OCI-LY1 (cell line): Measurements from ENCODE around the gene CACNG4.

ENCODE experiments used
- H2AFZ ChIP-seq: fragments of 200-600 bp; sonication (generic), shearing (Covaris generic); 2 replicates; pipeline ENCODE4 v1.6.0; 2014; ENCODE audit warnings: antibody characterized with exemption, mild to moderate bottlenecking, low read length
- H3F3A ChIP-seq: fragments of 200-600 bp; sonication (generic), shearing (Covaris generic); 2 replicates; pipeline ENCODE4 v1.6.0; 2014; ENCODE audit warnings: mild to moderate bottlenecking, antibody characterized with exemption, low read length, moderate library complexity; ENCODE audit not compliant: insufficient read depth
- H3K27ac ChIP-seq: fragments of 200-600 bp; sonication (generic); 2 replicates; pipeline ENCODE4 v1.5.1; 2014; ENCODE audit warnings: low read length, mixed run types, mild to moderate bottlenecking, low read depth; ENCODE audit not compliant: poor library complexity, severe bottlenecking
- H3K27me3 ChIP-seq: fragments of 200-600 bp; sonication (generic); 2 replicates; pipeline ENCODE4 v1.6.0; 2014; ENCODE audit warnings: antibody characterized with exemption, mild to moderate bottlenecking, low read length, moderate library complexity; ENCODE audit not compliant: insufficient read depth
- H3K36me3 ChIP-seq: fragments of 200-600 bp; sonication (generic); 2 replicates; pipeline ENCODE4 v1.6.1; 2014; ENCODE audit warnings: mild to moderate bottlenecking, antibody characterized with exemption, low read length, moderate library complexity, mixed read lengths; ENCODE audit not compliant: insufficient read depth
- H3K4me1 ChIP-seq: fragments of 200-600 bp; sonication (generic); 2 replicates; pipeline ENCODE4 v1.5.1; 2014; ENCODE audit warnings: mild to moderate bottlenecking, low read length, moderate library complexity; ENCODE audit not compliant: insufficient read depth, severe bottlenecking
- H3K4me2 ChIP-seq: fragments of 200-600 bp; sonication (generic), shearing (Covaris generic); 2 replicates; pipeline ENCODE4 v1.6.1; 2014; ENCODE audit warnings: low read length
- H3K4me3 ChIP-seq: fragments of 200-600 bp; sonication (generic); 2 replicates; pipeline ENCODE4 v1.5.1; 2014; ENCODE audit warnings: low read length, low read depth, mild to moderate bottlenecking, mixed read lengths; ENCODE audit not compliant: poor library complexity, severe bottlenecking
- H3K79me2 ChIP-seq: fragments of 200-600 bp; shearing (Covaris generic); 2 replicates; pipeline ENCODE4 v1.6.1; 2016; ENCODE audit warnings: mixed run types, low read length, mixed read lengths; ENCODE audit not compliant: insufficient read depth
- H3K9ac ChIP-seq: fragments of 200-600 bp; sonication (generic), shearing (Covaris generic); 2 replicates; pipeline ENCODE4 v1.6.1; 2014; ENCODE audit warnings: mild to moderate bottlenecking, low read length, mixed read lengths
- H3K9me2 ChIP-seq: fragments of 200-600 bp; sonication (generic), shearing (Covaris generic); 2 replicates; pipeline ENCODE4 v1.6.1; 2014; ENCODE audit warnings: low read depth, mild to moderate bottlenecking, low read length, mixed read lengths
- H3K9me3 ChIP-seq: fragments of 200-600 bp; shearing (Covaris generic); 2 replicates; pipeline ENCODE4 v1.6.1; 2014; ENCODE audit warnings: low read length, mixed read lengths
- H4K20me1 ChIP-seq: fragments of 200-600 bp; sonication (generic), shearing (Covaris generic); 2 replicates; pipeline ENCODE4 v1.6.0; 2016; ENCODE audit warnings: mild to moderate bottlenecking, low read length; ENCODE audit not compliant: insufficient read depth
- CTCF ChIP-seq: fragments of 200-600 bp; sonication (generic), shearing (Covaris generic); IDR thresholded peaks from 2 replicates; pipeline ENCODE4 v1.5.1; 2017; ENCODE audit warnings: mild to moderate bottlenecking, antibody characterized with exemption, low read length, moderate library complexity, mixed read lengths
- EZH2 ChIP-seq: fragments of 200-600 bp; sonication (generic), shearing (Covaris generic); IDR thresholded peaks from 2 replicates; pipeline ENCODE4 v1.8.0; 2017; ENCODE audit warnings: borderline replicate concordance, mixed run types, mild to moderate bottlenecking, antibody characterized with exemption, low read length, moderate library complexity, mixed read lengths

Gene CACNG4

GRCh38 chr17:66988069-66988798, 23.7 kb downstream of the CACNG4 start:
- Histone ChIP-seq H3K4me3 (no peak overlapping the region), H3K27me3 (peaks cover 12% of the 10 kb centered on the region), H3K9me2 (no peaks in the 10 kb centered on the region), H3K79me2 (no peaks in the 10 kb centered on the region), H3K9ac (no peak overlapping the region), H2AFZ (no peak overlapping the region), H3F3A (no peaks in the 10 kb centered on the region), H3K4me1 (no peaks in the 10 kb centered on the region), H3K4me2 (no peak overlapping the region), H3K36me3 (no peaks in the 10 kb centered on the region), H3K27ac (no peak overlapping the region), H4K20me1 (no peaks in the 10 kb centered on the region), H3K9me3 (no peaks in the 10 kb centered on the region)
- TF ChIP-seq CTCF, result no peak
- no peak for TF ChIP-seq EZH2

- Histone ChIP-seq H3K9ac (no peak overlapping the region), H2AFZ (no peak overlapping the region), H4K20me1 (no peaks in the 10 kb centered on the region), H3K36me3 (no peaks in the 10 kb centered on the region), H3K4me3 (no peak overlapping the region), H3F3A (no peaks in the 10 kb centered on the region), H3K9me2 (no peaks in the 10 kb centered on the region), H3K4me1 (no peaks in the 10 kb centered on the region), H3K9me3 (no peaks in the 10 kb centered on the region), H3K79me2 (no peaks in the 10 kb centered on the region), H3K27me3 (peaks cover 8% of the 10 kb centered on the region), H3K27ac (no peak overlapping the region), H3K4me2 (no peak overlapping the region)
- no peak for TF ChIP-seq EZH2
- no peak for TF ChIP-seq CTCF
These were observed 24.6 kb downstream of the CACNG4 start for GRCh38 chr17:66989076-66989475.

- Histone ChIP-seq H3K9me2 (no peaks in the 10 kb centered on the region), H3F3A (no peaks in the 10 kb centered on the region), H3K27me3 (peaks cover 8% of the 10 kb centered on the region), H3K4me3 (no peak overlapping the region), H3K9ac (no peak overlapping the region), H3K79me2 (no peaks in the 10 kb centered on the region), H3K4me2 (no peak overlapping the region), H3K36me3 (no peaks in the 10 kb centered on the region), H4K20me1 (no peaks in the 10 kb centered on the region), H3K4me1 (no peaks in the 10 kb centered on the region), H2AFZ (no peak overlapping the region), H3K27ac (no peak overlapping the region), H3K9me3 (no peaks in the 10 kb centered on the region)
- no peak for TF ChIP-seq EZH2
- no peak for TF ChIP-seq CTCF
These were observed 25.1 kb downstream of the CACNG4 start for GRCh38 chr17:66989579-66989978.
